Omental fat pad (tissue), 4 donors: Measurements from ENCODE around the gene HELQ. TPM values are rescaled to one million over a fixed set of nuclear protein-coding genes. Genes with fewer than 3 reads are reported as not detected.

ENCODE experiments used
- ATAC-seq: fragments of 150-250 bp; one replicate; pipeline ENCODE4 v1.9.1; 2016; ENCODE audit warnings: mild to moderate bottlenecking, moderate library complexity; ENCODE audit not compliant: low FRiP score
- DNase-seq: peaks from one replicate; pipeline ENCODE4 v3.0.0-alpha.2; 2019; ENCODE audit warnings: low spot score
- CTCF ChIP-seq, 3 donors: fragments of 450-650 bp; IDR thresholded peaks; one replicate each; pipeline ENCODE4 v1.5.1; 2016 to 2017; ENCODE audit warnings: antibody characterized with exemption in 3 of 3, mild to moderate bottlenecking in 3 of 3, moderate library complexity in 2 of 3
- total RNA-seq, 4 donors: library from RNA; depleted of rRNA; stranded (reverse); fragments of >200 nt; gene quantifications; one replicate each; pipeline ENCODE4 v1.1.0, GENCODE V29; 2016

HELQ gene
- total RNA-seq, 4 donors from 2014 or later: 13.5 to 20.0 (median 17.0) TPM

DNA sequence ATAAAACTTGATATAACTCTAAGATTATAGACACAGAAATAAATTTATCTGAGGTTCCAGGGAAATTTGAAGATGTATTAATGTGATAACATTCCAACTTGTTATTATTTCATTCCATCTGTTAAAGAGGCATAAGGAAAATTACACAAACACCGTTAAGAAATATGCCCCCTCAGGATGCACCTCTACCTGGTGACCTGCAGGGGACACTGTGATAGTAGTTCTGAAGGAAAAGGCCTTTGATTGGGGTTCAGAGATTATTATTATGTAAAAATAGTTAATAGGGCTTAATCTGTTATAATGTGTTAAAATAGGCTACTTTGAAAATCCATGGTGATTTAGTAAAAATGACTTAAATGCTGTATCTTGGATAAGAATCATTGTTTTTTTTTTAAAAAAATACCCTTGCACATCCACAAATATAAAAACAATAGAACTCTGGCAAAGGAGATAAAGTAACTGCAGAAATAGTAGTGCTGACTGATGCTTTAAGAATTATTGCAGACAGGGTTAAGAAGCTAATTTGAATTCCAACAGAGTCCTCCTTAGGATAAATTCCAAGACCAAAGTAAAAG, 35.3 kb upstream of the HELQ start:
- ATAC-seq: no peak
- no peak for TF ChIP-seq CTCF (IDR thresholded peaks at IDR 0.05)

DNA sequence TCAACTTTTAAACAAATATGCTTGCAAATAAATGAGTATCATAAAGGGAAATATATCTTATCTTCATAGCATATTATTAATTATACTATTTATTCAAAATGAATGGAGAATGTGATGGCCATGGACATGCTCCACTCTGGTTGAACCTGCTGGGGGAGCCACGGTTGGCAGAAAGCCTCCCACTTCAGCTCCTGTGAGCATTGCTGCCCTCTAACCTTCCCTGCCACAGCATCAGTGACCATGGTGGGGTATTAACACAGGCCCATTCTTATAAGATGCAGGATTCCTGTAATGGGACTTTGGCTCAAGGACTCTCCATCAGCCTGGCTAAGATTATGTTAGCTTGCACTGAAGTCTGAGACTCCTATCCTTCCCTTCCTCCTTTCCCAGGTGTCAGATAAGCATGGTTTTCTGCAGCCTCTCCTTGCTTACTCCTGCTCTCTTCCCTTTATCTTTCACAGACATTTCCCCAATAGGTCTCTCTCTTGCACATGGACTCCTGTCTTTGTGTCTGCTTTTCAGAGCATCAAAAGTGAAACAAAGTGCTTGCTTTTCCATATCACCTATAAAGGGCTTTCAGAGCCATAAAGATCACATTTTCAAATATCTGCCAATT, 34.2 kb upstream of the HELQ start:
- no peak for TF ChIP-seq CTCF (IDR thresholded peaks at IDR 0.05)
- ATAC-seq (no peak), DNase-seq (no peak)

More for the DNA sequence above, 35.3 kb upstream of the HELQ start:
- no peak for DNase-seq

GRCh38 chr4:83486457-83487129, 31.0 kb upstream of the HELQ start:
- DNase-seq: no peak
- ATAC-seq: no peak
- no peak for TF ChIP-seq CTCF (IDR thresholded peaks at IDR 0.05)

DNA sequence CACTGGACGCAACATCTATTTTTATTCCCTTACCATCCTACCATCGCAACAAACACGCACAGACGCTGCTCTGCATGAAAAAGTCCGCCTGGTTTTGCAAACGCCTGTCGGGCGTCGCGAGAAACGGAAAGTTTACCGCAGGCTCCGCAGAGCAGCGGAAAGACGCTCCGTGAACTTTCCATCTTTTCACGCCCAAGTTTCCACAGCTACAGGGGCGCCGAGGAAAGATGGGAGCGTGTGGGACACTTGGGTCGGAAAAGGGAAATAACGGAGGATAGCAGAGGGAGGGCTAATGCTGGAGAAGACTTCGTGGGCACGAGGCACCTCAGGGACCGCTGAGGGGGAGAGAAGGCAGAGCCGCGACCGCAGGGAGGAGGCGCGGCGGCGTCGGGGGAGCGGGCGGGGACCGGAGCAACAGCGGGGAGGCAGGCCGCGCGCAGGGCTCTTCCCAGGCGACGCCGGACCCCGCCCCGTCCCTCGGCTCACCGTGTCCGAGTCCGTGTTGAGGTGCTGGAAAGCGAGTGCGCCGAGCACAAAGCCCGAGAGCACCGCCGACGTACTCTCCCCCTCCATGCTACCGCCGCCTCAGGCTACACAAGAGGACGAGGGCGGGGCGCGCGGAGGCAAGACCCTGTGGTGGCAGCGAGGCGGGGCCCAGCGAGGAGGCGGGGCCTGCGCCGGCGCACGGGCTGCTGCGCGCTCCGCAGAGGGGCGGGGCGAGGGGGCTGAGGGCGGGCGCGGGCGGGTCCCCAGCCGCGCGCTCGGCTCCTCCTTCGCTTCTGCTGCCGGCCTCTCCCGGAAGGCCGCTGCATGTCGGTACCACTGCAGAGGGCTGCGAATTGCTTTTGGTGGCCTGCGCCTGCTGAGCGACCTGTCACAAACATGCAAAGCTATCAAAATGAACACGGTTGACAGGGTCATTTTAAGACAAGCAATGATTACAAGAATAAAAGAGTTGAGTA, 29.2 kb upstream of the HELQ start, which contains the start of gene ABRAXAS1:
TSS of gene ABRAXAS1 (minus strand) at position 601 of the 962 bp plus-strand sequence. CDS start at position 573, 28 bp downstream.
- no peak for TF ChIP-seq CTCF (IDR thresholded peaks at IDR 0.05)
- DNase-seq (peak; percentile 74), ATAC-seq (peak; percentile 99)

- ATAC-seq: no peak
- no peak for DNase-seq
- TF ChIP-seq CTCF (IDR thresholded peaks at IDR 0.05): no peak
Measured at GRCh38 chr4:83473966-83474365, 18.3 kb upstream of the HELQ start.

DNA sequence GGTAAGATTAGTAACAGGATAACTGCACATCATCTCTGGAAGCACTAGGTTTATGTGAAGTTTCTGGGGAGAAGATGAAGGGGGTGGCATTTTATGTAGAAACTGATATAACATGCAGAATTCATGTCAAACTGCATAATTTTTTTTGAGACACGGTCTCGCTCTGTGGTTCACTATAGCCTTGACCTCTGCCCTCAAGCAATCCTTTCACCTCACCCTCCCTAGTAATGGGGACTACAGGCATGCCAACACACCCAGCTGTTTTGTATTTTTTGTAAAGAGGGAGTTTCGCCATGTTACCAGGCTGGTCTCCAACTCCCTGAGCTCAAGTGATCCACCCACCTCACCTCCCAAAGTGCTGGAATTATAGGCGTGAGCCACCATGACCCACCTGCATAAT, 17.8 kb upstream of the HELQ start:
- DNase-seq (no peak), ATAC-seq (no peak)
- no peak for TF ChIP-seq CTCF (IDR thresholded peaks at IDR 0.05)
